Neural cell (in vitro differentiated cells): ENCODE data around the gene HS6ST2.

Experiments used
- CTCF ChIP-seq: fragments of 450-650 bp; IDR thresholded peaks from 2 replicates; pipeline ENCODE4 v1.5.1; 2014; ENCODE audit warnings: antibody characterized with exemption, mild to moderate bottlenecking, moderate library complexity; ENCODE audit not compliant: poor library complexity, severe bottlenecking
- EP300 ChIP-seq: fragments of 450-650 bp; conservative IDR thresholded peaks from 2 replicates; pipeline ENCODE4 v1.6.1; 2014; ENCODE audit warnings: antibody characterized with exemption, mild to moderate bottlenecking, moderate library complexity; ENCODE audit not compliant: poor library complexity, severe bottlenecking
- EZH2 ChIP-seq: fragments of 200-600, 300-800 bp; shearing (Covaris generic), sonication (generic); IDR thresholded peaks from 2 replicates; pipeline ENCODE4 v1.6.1; 2014; ENCODE audit warnings: antibody characterized with exemption, low read length, borderline replicate concordance, mild to moderate bottlenecking; ENCODE audit not compliant: insufficient read depth, poor library complexity, severe bottlenecking
- POLR2AphosphoS5 ChIP-seq: IDR thresholded peaks from 2 replicates; pipeline ENCODE4 v1.6.1; 2012
- SMC3 ChIP-seq: fragments of 450-650 bp; conservative IDR thresholded peaks from 2 replicates; pipeline ENCODE4 v1.6.1; 2014; ENCODE audit warnings: antibody characterized with exemption, mild to moderate bottlenecking, moderate library complexity; ENCODE audit not compliant: poor library complexity
- TAF1 ChIP-seq: IDR thresholded peaks from 2 replicates; pipeline ENCODE4 v1.6.1; 2012; ENCODE audit warnings: low read depth
- TF ChIP-seq, protein P1 (sequence below): IDR thresholded peaks from 2 replicates; pipeline ENCODE4 v1.6.1; 2012; ENCODE audit warnings: borderline replicate concordance

- TF ChIP-seq CTCF: no peak
- no peak for TF ChIP-seq POLR2AphosphoS5
- TF ChIP-seq EZH2: no peak
- TF ChIP-seq, protein P1, sequence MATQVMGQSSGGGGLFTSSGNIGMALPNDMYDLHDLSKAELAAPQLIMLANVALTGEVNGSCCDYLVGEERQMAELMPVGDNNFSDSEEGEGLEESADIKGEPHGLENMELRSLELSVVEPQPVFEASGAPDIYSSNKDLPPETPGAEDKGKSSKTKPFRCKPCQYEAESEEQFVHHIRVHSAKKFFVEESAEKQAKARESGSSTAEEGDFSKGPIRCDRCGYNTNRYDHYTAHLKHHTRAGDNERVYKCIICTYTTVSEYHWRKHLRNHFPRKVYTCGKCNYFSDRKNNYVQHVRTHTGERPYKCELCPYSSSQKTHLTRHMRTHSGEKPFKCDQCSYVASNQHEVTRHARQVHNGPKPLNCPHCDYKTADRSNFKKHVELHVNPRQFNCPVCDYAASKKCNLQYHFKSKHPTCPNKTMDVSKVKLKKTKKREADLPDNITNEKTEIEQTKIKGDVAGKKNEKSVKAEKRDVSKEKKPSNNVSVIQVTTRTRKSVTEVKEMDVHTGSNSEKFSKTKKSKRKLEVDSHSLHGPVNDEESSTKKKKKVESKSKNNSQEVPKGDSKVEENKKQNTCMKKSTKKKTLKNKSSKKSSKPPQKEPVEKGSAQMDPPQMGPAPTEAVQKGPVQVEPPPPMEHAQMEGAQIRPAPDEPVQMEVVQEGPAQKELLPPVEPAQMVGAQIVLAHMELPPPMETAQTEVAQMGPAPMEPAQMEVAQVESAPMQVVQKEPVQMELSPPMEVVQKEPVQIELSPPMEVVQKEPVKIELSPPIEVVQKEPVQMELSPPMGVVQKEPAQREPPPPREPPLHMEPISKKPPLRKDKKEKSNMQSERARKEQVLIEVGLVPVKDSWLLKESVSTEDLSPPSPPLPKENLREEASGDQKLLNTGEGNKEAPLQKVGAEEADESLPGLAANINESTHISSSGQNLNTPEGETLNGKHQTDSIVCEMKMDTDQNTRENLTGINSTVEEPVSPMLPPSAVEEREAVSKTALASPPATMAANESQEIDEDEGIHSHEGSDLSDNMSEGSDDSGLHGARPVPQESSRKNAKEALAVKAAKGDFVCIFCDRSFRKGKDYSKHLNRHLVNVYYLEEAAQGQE: no peak
- no peak for TF ChIP-seq EP300
- TF ChIP-seq SMC3: no peak
- TF ChIP-seq TAF1: no peak
Measured at GRCh38 chrX:132809581-132809980, 148.8 kb downstream of the HS6ST2 start.
